K562 (cell line): ENCODE results near the gene NXPH4. TPM values are rescaled to one million over a fixed set of nuclear protein-coding genes. Genes with fewer than 3 reads are reported as not detected.

Experiments used
- ATAC-seq: fragments of 200-7000 bp; cut with Tn5 transposase; 3 replicates; pipeline ENCODE4 v1.9.1; 2020; ENCODE audit warnings: moderate library complexity
- BruUV-seq: library from RNA; stranded (reverse); fragments of 400-500 nt; replicated peaks from 2 replicates; lab custom pipeline; 2021; lab: Mats Ljungman, UMichigan
- CTCF ChIA-PET: fragments of 300-600 bp; formaldehyde crosslinking; extraction: SDS; loops from one replicate; lab custom pipeline; 2021; ENCODE audit warnings: low intra/inter-chr PET ratio; lab: Yijun Ruan, JAX
- POLR2A ChIA-PET: fragments of 300-600, 350-650 bp; sonication (Branson Sonifier 250); formaldehyde crosslinking; extraction: SDS; loops from one replicate; lab custom pipeline; 2021; ENCODE audit warnings: antibody characterized with exemption, inconsistent platforms; lab: Yijun Ruan, JAX
- DNase-seq, 4 experiments: peaks; one replicate each; pipeline versions ENCODE4 v3.0.0 to v3.0.0-alpha.2; 2011 to 2018; ENCODE audit warnings: low spot score in 3 of 4, mixed read lengths in 3 of 4; ENCODE audit errors: extremely low read depth in 1 of 4
- FAIRE-seq: peaks from 2 replicates; lab custom pipeline; 2011; peaks lifted over from hg19 to GRCh38; lab: Jason Lieb, UNC
- H2AFZ ChIP-seq: 2 replicates; pipeline ENCODE4 v1.6.0; 2011; ENCODE audit warnings: low read depth, low read length, control low read depth, inconsistent platforms
- H3K27ac ChIP-seq: fragments of 200-600 bp; 3 replicates; pipeline ENCODE4 v1.8.0; 2011; ENCODE audit warnings: low read depth, mild to moderate bottlenecking, control low read depth, inconsistent platforms, low read length, moderate library complexity, mixed read lengths; ENCODE audit errors: extremely low read depth
- H3K27me3 ChIP-seq, 2 experiments: fragments of 300-600 bp in 1 of 2; 2 replicates in 1 of 2; 3 replicates in 1 of 2; pipeline versions ENCODE4 v1.6.0 to v1.8.0; 2011; ENCODE audit warnings: inconsistent platforms in 2 of 2, low read length in 2 of 2, mild to moderate bottlenecking in 1 of 2, mixed read lengths in 1 of 2, moderate library complexity in 1 of 2; ENCODE audit not compliant: control insufficient read depth in 2 of 2, insufficient read depth in 2 of 2
- H3K36me3 ChIP-seq: fragments of 300-600 bp; 3 replicates; pipeline ENCODE4 v1.8.0; 2011; ENCODE audit warnings: mild to moderate bottlenecking, low read length, inconsistent platforms; ENCODE audit not compliant: control insufficient read depth, insufficient read depth
- H3K4me1 ChIP-seq, 2 experiments: fragments of 200-600 bp in 1 of 2; replicated peaks in 1 of 2; 2 replicates in 1 of 2; 3 replicates in 1 of 2; pipeline versions ENCODE4 v1.5.1 to v1.8.0; 2011; ENCODE audit warnings: inconsistent platforms in 2 of 2, low read length in 2 of 2, mild to moderate bottlenecking in 1 of 2, mixed read lengths in 1 of 2, moderate library complexity in 1 of 2; ENCODE audit not compliant: control insufficient read depth in 2 of 2, insufficient read depth in 2 of 2
- H3K4me2 ChIP-seq: 2 replicates; pipeline ENCODE4 v1.6.1; 2011; ENCODE audit warnings: low read length, control low read depth, inconsistent platforms, mixed read lengths; ENCODE audit not compliant: insufficient read depth
- H3K4me3 ChIP-seq: fragments of 200-600 bp; sonication (generic), shearing (Covaris generic); 2 replicates; pipeline ENCODE4 v1.5.1; 2016; ENCODE audit warnings: control low read depth, inconsistent platforms
- H3K79me2 ChIP-seq: fragments of 200-600 bp; 3 replicates; pipeline ENCODE4 v1.8.0; 2011; ENCODE audit warnings: low read length, inconsistent platforms; ENCODE audit not compliant: control insufficient read depth, insufficient read depth
- H3K9ac ChIP-seq, 2 experiments: 2 replicates each; pipeline versions ENCODE4 v1.6.0 to v1.6.1; 2011; ENCODE audit warnings: low read depth in 2 of 2, low read length in 2 of 2, control low read depth in 1 of 2, inconsistent platforms in 1 of 2, mild to moderate bottlenecking in 1 of 2, mixed read lengths in 1 of 2; ENCODE audit not compliant: insufficient read depth in 1 of 2
- H3K9me1 ChIP-seq: one replicate; pipeline ENCODE4 v1.6.0; 2011; ENCODE audit warnings: inconsistent platforms, mild to moderate bottlenecking, low read length, moderate library complexity; ENCODE audit not compliant: control insufficient read depth, insufficient read depth
- H3K9me3 ChIP-seq: replicated peaks from 2 replicates; pipeline ENCODE4 v1.5.1; 2011; ENCODE audit warnings: low read depth, low read length, inconsistent platforms; ENCODE audit not compliant: control insufficient read depth, insufficient read depth
- H4K20me1 ChIP-seq: replicated peaks from 2 replicates; pipeline ENCODE4 v1.6.1; 2011; ENCODE audit warnings: low read length, inconsistent platforms, mixed read lengths; ENCODE audit not compliant: control insufficient read depth, insufficient read depth
- BRCA1 ChIP-seq, 2 experiments: fragments of 450-650 bp in 1 of 2; sonication (generic) in 1 of 2; formaldehyde crosslinking in 1 of 2; IDR thresholded peaks; 2 replicates each; pipeline versions ENCODE4 v1.5.0 to v1.6.1; 2017 to 2020; ENCODE audit warnings: mild to moderate bottlenecking in 1 of 2, missing genetic modification reagents in 1 of 2
- ETS2 ChIP-seq: IDR thresholded peaks from 2 replicates; pipeline ENCODE4 v1.6.1; 2016; ENCODE audit warnings: borderline replicate concordance, missing genetic modification characterization, mild to moderate bottlenecking, moderate library complexity, missing compliant biosample characterization; ENCODE audit not compliant: poor library complexity, severe bottlenecking
- JUNB ChIP-seq: fragments of 450-650 bp; formaldehyde crosslinking; conservative IDR thresholded peaks from 2 replicates; pipeline ENCODE4 v1.4.0; 2020; ENCODE audit warnings: mild to moderate bottlenecking
- NFRKB ChIP-seq: fragments of 450-650 bp; IDR thresholded peaks from 2 replicates; pipeline ENCODE4 v1.6.1; 2016; ENCODE audit warnings: low read depth
- NKRF ChIP-seq: fragments of 450-650 bp; IDR thresholded peaks from 2 replicates; pipeline ENCODE4 v1.6.1; 2016; ENCODE audit warnings: borderline replicate concordance
- PREB ChIP-seq: sonication (generic); formaldehyde crosslinking; IDR thresholded peaks from 2 replicates; pipeline ENCODE4 v1.8.1; 2023; ENCODE audit warnings: mild to moderate bottlenecking, missing genetic modification reagents
- PURB ChIP-seq: sonication (generic); formaldehyde crosslinking; IDR thresholded peaks from 2 replicates; pipeline ENCODE4 v1.9.0; 2021; ENCODE audit warnings: low read depth, mild to moderate bottlenecking, missing genetic modification reagents
- XRCC3 ChIP-seq: fragments of 450-650 bp; IDR thresholded peaks from 2 replicates; pipeline ENCODE4 v1.6.1; 2017; ENCODE audit warnings: mild to moderate bottlenecking, moderate library complexity
- ZBTB49 ChIP-seq: sonication (generic); formaldehyde crosslinking; IDR thresholded peaks from 2 replicates; pipeline ENCODE4 v1.8.0; 2022; ENCODE audit warnings: missing genetic modification reagents, mild to moderate bottlenecking, borderline replicate concordance
- ZFP36 ChIP-seq: fragments of 150-350 bp; IDR thresholded peaks from 2 replicates; pipeline ENCODE4 v1.6.1; 2018; ENCODE audit warnings: low read length, low read depth; ENCODE audit not compliant: partially characterized antibody
- ZNF24 ChIP-seq: fragments of 450-650 bp; IDR thresholded peaks from 2 replicates; pipeline ENCODE4 v1.6.1; 2016
- ZNF316 ChIP-seq: fragments of 450-650 bp; IDR thresholded peaks from 2 replicates; pipeline ENCODE4 v1.6.1; 2016
- ZNF324 ChIP-seq: fragments of 250-450 bp; sonication (Bioruptor Pico); IDR thresholded peaks from 2 replicates; pipeline ENCODE4 v1.4.0; 2020; ENCODE audit warnings: mild to moderate bottlenecking
- ZNF740 ChIP-seq, 3 experiments: fragments of 200-800 bp in 1 of 3; sonication (Bioruptor generic) in 1 of 3; sonication (generic) in 1 of 3; formaldehyde crosslinking in 1 of 3; IDR thresholded peaks; 2 replicates each; pipeline versions ENCODE4 v1.6.1 to v1.8.0; 2016 to 2022; ENCODE audit warnings: mild to moderate bottlenecking in 2 of 3, missing compliant biosample characterization in 2 of 3, missing genetic modification characterization in 2 of 3, missing genetic modification reagents in 1 of 3
- WGBS: fragments of 100-300 bp; shearing (Covaris generic); methylation state at CpG from one replicate; pipeline ENCODE4 v1.1.6; 2016; ENCODE audit warnings: low coverage, mixed read lengths; ENCODE audit not compliant: insufficient coverage; ENCODE audit errors: missing lambda C conversion rate; 5-methylcytosine and 5-hydroxymethylcytosine counted together
- in situ Hi-C: fragments of 300-500 bp; cut with MboI; formaldehyde crosslinking; loops from 4 replicates; pipeline ENCODE4 v1.15.0; 2018; ENCODE audit warnings: inconsistent platforms, mixed read lengths
- intact Hi-C: fragments of 100-400 bp; cut with micrococcal nuclease; formaldehyde crosslinking; loops from 2 replicates; pipeline ENCODE4 v1.14.2; 2022
- polyA plus RNA-seq, 8 experiments: library from polyadenylated mRNA; depleted of rRNA in 4 of 8; stranded (reverse) in 5 of 8; unstranded in 3 of 8; fragments of >200 nt; fragmentation: Nextera tagmentation in 2 of 8; fragmentation: Illumina TruSeq in 1 of 8; extraction: Ambion mirVana in 2 of 8; extraction: Trizol in 1 of 8; gene quantifications; 2 replicates each; pipeline versions ENCODE4 v1.2.1 to v1.2.3, GENCODE V29; 2011 to 2014; ENCODE audit warnings: inconsistent platforms in 1 of 8, missing spikeins in 1 of 8
- total RNA-seq, 7 experiments: library from RNA; depleted of rRNA in 6 of 7; stranded (reverse); fragments of >200 nt in 6 of 7; fragmentation: Illumina TruSeq in 2 of 7; extraction: Trizol in 2 of 7; gene quantifications; 2 replicates each; pipeline versions ENCODE4 v1.2.1 to v1.2.3, GENCODE V29; 2011 to 2021; ENCODE audit warnings: low replicate concordance in 1 of 7

The NXPH4 gene
- total and polyA plus RNA-seq, 9 of the 15 experiments (the other 6 are each of a cell fraction or from before 2014, with no cell fraction given) = 0.49 to 2.7 (median 1.1) TPM; not detected in 4

- Histone ChIP-seq H2AFZ (no peak overlapping the region), H3K4me2 (no peak overlapping the region), H3K9ac (peak overlapping the region in 1 of 2 experiments; percentile 22; a peak in 1 of 4 replicates), H3K79me2 (no peaks in the 10 kb centered on the region), H3K4me1 (peaks cover 12 to 56% of the 10 kb centered on the region in 2 experiments; a peak in 4 of 5 replicates), H3K9me1 (peaks cover 2% of the 10 kb centered on the region), H3K27ac (no peak overlapping the region), H3K27me3 (peaks cover 27 to 59% of the 10 kb centered on the region in 2 experiments), H4K20me1 (peaks cover 17% of the 10 kb centered on the region), H3K4me3 (no peak overlapping the region), H3K9me3 (no peaks in the 10 kb centered on the region), H3K36me3 (no peaks in the 10 kb centered on the region)
- ATAC-seq (no peak), FAIRE-seq (no peak), DNase-seq (no peak)
- no TSS peak for BruUV-seq
- 29% methylated on average over 25 of the region's 27 CpGs for WGBS
- ChIA-PET CTCF (interaction anchor here (0.6 kb wide), 1 partner anchor 60 kb away, joined by 3 read pairs; no protein-coding TSS in a partner anchor), POLR2A (interaction anchor here (0.7 to 0.9 kb wide), 2 partner anchors 8 to 19 kb away, joined by 4 read pairs; no protein-coding TSS in a partner anchor)
- intact Hi-C loops (no loop called here), in situ Hi-C loops (loop anchor here (5.0 to 10.0 kb wide), 5 partner anchors 57 to 425 kb away; partner anchors contain the start of genes PRIM1 and TAC3)
- TF ChIP-seq BRCA1 (IDR thresholded peaks at IDR 0.05) (no peak), BRCA1 (CRISPR knock-in tag; IDR thresholded peaks at IDR 0.05) (no peak), ZFP36 (no peak), ZNF316 (no peak), NFRKB (no peak), ETS2 (tag) (no peak), NKRF (no peak), PREB (CRISPR knock-in tag) (no peak), JUNB (CRISPR knock-in tag) (no peak), ZNF740 (CRISPR knock-in tag; IDR thresholded peaks at IDR 0.05) (no peak), ZNF740 (tag; IDR thresholded peaks at IDR 0.05) (no peak), ZBTB49 (no peak), XRCC3 (no peak), ZNF24 (no peak), ZNF324 (CRISPR knock-in tag) (no peak), PURB (CRISPR knock-in tag) (no peak)
Measured at GRCh38 chr12:57179331-57180086, 37.1 kb upstream of the NXPH4 start.
